ENCODE results near the gene ZNF585A. TPM values are rescaled to one million over a fixed set of nuclear protein-coding genes. Genes with fewer than 3 reads are reported as not detected.
A peak's percentile ranks its signal among the peaks of the same experiment; 100 is the strongest.
"Not testable (repeated sequence)": the region's sequence is repeated elsewhere in the genome, so short reads cannot be mapped to it uniquely, and the experiment has no call there.

ZNF585A gene
- total RNA-seq, 1 experiment from 2014 or later: 13.9 TPM

- in situ Hi-C loops (cut with HindIII; ENCODE audit: low pct_unique_long_range_greater_than_20kb, low sequenced_read_pairs): not testable (repeated sequence)
- DNase-seq (ENCODE audit: low read depth, low spot score): peak; percentile 51
Measured at GRCh38 chr19:37111753-37112152, 60.7 kb downstream of the ZNF585A start.

- in situ Hi-C loops (cut with HindIII; ENCODE audit: low pct_unique_long_range_greater_than_20kb, low sequenced_read_pairs); DNase-seq (ENCODE audit: low read depth, low spot score): not testable (repeated sequence)
Measured at GRCh38 chr19:37104135-37104534, 68.4 kb downstream of the ZNF585A start.

GRCh38 chr19:37098570-37098969 lies 73.9 kb downstream of the ZNF585A start:
- in situ Hi-C loops (cut with HindIII; ENCODE audit: low pct_unique_long_range_greater_than_20kb, low sequenced_read_pairs): no loop called here
- DNase-seq (ENCODE audit: low read depth, low spot score): no peak

- DNase-seq (ENCODE audit: low read depth, low spot score): no peak
- in situ Hi-C loops (cut with HindIII; ENCODE audit: low pct_unique_long_range_greater_than_20kb, low sequenced_read_pairs): no loop called here
Measured at GRCh38 chr19:37095859-37096258, 76.6 kb downstream of the ZNF585A start.

Other genes starting within 250 kb of the ZNF585A start
- gene ZNF420, start 94.3 kb downstream of the ZNF585A start, total RNA-seq (2014; rRNA removed; shearing (Covaris generic)): 8.1 and 8.2 TPM in 2 replicates
- gene ZNF585B, start 37.8 kb upstream of the ZNF585A start, total RNA-seq (2014; rRNA removed; shearing (Covaris generic)): 2.0 and 2.8 TPM in 2 replicates
- gene ZNF383, start 45.5 kb upstream of the ZNF585A start, total RNA-seq (2014; rRNA removed; shearing (Covaris generic)): 6.4 and 7.4 TPM in 2 replicates
- 1.9 and 2.6 TPM in 2 replicates for gene ZNF527, start 198.4 kb upstream of the ZNF585A start, total RNA-seq (2014; rRNA removed; shearing (Covaris generic))